ENCODE measurements around the gene AP2B1.

- TF ChIP-seq CTCF (IDR thresholded peaks at IDR 0.05; ENCODE audit: low read depth, low read length) (no peak), EZH2phosphoT487 (IDR thresholded peaks at IDR 0.05; ENCODE audit: low read depth) (no peak)
Observed at GRCh38 chr17:35748341-35748841, 161.3 kb downstream of the AP2B1 start.

Measured in OCI-LY3 (cell line).